CD4-positive, alpha-beta T cell treated with Interleukin-15 for 1 hour (primary cell): ENCODE measurements around the gene WDFY1.
"Not testable (repeated sequence)": the region's sequence is repeated elsewhere in the genome, so short reads cannot be mapped to it uniquely, and the experiment has no call there.

Experiments used
- DNase-seq: peaks from one replicate; pipeline ENCODE4 v3.0.0-alpha.2; 2020

WDFY1 gene

DNA sequence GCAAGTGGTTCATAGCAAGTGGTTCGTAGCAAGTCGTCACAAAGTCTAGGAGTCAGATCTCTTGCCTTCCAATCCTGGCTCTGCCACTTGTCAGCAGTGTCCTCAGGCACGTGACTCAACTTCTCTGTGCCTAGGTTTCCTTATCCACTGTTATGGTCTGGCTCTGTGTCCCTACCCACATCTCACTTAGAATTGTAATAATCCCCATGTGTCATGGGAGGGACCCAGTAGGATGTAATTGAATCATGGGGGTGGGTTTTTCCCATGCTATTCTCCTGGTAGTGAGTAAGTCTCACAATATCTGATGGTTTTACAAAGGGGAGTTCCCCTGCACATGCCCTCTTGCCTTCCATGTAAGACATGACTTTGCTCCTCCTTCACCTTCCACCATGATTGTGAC lies 55.9 kb downstream of the WDFY1 start:
- no peak for DNase-seq

DNA sequence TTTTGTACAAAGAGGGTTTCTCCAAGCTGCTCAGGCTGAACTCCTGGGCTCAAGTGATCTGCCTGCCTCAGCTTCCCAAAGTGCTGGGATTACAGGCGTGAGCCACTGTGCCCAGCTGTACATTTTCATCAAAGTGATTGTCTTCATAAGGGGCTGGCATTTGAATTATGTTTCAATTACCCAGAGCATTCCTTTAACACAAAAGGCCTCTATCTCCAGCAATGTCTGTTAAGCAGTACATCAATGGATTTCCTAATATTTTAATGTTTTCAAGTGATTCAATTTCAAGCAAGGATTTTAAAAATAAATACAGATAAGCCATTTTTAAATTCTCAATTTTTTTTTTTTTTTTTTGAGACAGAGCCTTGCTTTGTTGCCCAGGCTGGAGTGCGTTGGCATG lies 56.9 kb downstream of the WDFY1 start:
- DNase-seq, result no peak

DNA sequence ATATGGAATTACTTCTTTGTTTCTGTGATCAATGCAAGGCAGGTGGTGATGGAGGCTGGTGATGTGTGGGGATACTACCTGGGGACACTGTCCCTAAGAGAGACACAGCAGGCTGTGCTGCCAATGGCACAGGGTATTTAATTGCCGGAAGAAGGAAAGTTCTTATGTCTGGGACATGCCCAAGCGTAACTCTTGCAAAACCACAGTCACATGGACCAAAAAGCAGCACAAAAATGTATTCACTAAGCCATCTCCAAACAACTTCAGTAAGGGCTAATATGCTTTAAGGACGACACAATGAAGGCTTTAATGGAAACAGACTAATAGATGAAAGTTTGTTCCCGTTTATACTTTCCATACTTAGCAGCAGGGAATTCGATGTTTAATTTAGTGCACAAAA lies 58.0 kb downstream of the WDFY1 start:
- no peak for DNase-seq

DNA sequence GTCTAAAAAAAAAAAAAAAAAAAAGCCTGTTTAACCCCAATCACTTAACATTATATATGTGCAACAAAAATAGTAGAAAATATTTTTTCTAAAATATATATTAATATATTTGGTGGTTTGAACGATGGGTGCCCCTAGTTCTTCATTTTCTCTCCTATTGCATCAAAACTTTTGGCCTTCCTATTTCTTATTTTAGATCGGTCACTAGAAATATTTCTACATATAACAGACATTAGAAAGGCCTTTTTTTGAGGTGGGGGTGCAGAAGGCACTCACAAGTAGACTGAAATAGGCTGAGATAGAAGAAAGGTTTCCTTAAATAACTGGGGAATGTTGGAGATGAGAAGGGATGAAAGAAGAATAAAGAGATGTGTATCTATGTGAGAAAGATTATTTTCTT lies 58.4 kb downstream of the WDFY1 start:
- DNase-seq, result no peak

DNA sequence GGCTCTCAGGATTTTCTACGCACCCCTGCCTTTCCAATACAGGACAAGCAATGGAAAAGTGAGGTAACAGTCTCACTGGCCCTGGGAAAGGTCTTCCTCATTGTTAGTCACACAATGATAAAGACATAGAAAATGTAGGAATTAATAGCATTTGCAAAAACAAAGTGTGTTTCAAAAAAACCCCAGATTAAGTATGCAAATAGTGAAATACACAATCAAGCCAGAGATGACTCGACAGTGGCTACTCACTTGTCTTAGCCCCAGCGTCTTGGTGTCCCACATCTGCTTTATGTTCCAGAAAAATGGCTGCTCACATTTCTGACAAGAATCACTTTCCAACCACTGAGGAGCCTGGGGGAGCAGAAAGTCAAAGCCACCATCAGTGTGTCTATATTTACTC lies 60.7 kb downstream of the WDFY1 start:
- DNase-seq, result no peak

DNA sequence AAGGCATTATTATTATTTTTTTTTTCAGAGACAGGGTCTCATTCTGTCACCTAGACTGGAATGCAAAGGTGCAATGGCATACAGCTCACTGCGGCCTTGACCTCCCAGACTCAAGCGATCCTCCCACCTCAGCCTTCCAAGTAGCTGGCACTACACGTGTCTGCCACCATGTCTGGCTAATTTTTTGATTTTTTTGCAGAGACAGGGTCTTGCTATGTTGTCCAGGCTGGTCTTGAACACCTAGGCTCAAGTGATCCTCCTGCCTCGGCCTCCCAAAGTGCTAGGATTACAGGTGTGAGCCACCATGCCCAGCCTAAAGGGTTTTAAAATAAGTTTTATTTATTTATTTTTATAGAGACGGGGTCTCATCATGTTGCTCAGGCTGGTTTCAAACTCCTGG lies 62.4 kb downstream of the WDFY1 start:
- DNase-seq, result no peak

DNA sequence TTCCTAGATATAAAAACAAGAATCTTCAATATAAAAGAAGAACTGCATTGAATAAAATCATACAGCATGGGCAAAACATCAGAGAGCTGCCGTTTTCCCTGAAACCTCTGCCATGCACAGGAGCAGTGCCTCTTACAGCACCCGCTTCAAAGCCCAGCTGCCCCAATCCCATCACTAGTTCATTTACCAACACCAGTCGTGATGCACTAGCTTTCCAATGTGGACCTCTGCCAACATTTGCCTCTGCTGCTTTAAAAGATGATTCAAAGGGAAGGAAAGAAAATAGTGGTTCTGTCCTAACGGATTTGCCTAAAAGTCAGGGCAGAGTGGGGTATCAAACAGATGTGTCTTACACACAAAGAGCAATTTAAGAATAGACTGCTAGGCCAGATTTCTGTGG lies 64.3 kb downstream of the WDFY1 start:
- DNase-seq, result no peak

DNA sequence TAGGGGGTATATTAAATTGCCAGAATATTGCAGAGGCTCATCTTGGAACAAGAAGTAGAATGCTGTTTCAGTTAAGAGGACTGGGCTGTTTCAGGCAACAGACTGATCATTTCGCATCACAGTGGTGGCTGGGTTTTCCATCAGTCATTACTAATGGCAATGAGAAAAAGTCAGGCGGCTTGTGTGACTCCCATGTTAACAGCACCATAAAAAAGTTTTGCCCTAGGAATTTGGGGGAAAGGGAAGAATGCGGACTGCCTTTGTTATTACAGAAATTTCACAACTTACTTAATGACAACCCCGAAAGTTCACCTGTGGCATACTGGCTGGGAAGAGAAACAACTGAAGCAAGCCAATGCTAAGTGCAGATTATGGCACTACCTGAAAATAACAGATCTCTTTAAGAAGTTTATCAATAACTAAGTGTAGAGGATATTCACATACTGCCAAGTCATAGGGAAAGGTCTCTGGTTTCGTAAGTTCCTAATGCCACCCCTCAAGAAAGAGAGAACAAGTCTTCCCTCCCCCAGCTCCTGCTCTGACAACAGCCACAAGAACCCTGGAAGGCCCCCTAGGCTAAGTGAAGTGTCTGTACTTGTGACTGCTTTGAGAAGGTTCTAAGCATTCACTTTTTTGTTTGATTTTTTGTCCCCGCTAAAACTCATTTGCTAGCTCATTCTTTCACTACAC lies 67.3 kb downstream of the WDFY1 start:
- DNase-seq, result no peak

DNA sequence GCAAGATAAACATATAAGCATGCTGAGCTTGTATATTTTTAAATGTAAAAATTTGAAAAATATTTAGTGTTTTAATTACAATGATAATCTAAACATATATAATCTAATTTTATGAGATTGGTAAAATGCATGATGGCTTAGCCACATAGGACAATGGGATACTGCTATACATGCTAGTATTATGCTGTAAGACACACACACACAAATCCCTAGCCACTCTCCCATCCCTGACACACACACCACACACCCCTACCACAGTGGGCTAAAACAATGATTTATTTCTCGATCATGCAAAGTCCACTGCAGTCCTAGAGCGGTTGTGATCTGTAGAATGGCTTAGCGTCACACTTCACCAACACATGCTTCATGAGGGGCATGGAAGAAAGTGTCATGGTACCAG lies 71.5 kb downstream of the WDFY1 start:
- DNase-seq, result no peak

DNA sequence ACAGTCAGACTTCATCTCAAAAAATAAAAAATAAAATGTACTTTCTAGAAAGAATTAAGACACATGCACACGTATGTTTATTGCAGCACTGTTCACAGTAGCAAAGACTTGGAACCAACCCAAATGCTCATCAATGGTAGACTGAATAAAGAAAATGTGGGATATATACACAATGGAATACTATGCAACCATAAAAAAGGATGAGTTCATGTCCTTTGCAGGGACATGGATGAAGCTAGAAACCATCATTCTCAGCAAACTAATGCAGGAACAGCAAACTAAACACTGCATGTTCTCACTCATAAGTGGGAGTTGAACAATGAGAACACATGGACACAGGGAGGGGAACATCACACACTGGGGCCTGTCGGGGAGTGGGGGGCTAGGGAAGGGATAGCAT lies 72.4 kb downstream of the WDFY1 start:
- not testable (repeated sequence) for DNase-seq

DNA sequence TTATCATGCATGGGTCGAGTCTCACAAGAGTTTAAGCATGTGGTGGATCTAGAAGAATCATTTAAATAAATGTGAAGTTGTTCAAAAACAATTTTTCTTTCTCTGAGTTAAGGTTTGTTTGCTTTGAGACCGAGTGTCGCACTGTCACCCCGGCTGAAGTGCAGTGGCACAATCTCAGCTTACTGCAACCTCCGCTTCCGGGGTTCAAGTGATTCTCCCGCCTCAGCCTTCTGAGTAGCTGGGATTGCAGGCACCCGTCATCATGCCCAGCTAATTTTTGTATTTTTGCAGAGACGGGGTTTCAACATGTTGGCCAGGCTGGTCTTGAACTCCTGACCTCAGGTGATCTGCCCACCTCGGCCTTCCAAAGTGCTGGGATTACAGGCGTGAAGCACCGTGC lies 73.5 kb downstream of the WDFY1 start:
- DNase-seq, result not testable (repeated sequence)

DNA sequence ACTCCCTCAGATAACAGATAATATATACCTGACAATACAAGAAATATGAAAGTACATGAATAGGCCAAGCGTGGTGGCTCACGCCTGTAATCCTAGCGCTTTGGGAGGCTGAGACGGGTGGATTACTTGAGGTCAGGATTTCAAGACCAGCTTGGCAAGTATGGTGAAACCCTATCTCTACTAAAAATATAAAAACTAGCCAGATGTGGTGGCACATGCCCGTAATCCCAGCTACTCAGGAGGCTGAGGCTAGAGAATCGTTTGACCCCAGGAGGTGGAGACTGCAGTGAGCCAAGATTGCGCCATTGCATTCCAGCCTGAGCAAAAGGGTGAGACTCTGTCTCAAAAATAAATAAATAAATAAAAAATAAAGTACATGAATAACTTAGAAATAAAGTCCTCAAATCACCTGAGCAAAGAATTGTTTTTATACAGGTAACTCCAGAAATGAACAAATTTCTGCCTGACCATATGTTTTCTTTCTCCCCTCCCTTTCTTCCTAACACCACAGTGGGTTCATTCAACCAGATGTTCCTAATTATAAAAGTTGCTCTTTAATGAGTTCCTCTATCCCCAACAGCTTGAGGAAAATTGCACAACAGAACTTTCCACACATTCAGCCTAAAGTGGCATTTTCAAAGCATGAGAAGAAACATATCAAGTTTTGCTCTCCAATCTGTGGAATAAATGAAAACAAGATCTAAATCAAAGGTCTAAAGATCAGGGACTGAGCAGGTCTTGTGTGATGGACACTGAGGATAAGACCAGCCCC lies 74.1 kb downstream of the WDFY1 start:
- DNase-seq, result no peak

DNA sequence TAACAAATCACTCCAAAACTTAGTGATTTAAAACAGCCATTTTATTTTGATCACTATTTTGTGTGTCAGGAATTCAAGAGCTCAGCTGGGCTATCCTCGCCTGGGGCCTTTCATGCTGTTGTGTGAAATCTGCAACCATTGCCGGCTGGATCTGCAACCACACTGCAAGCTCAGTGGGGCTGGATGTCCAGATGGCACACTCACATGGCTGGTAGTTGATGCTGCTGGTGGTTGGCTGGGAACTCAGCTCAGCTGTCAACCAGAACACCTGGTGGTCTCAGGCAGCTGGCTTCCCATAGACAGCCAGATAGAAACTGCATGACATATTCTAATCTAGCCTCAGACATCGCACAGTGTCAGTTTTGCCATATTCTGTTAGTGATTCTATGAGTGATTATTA lies 77.1 kb downstream of the WDFY1 start:
- no peak for DNase-seq

DNA sequence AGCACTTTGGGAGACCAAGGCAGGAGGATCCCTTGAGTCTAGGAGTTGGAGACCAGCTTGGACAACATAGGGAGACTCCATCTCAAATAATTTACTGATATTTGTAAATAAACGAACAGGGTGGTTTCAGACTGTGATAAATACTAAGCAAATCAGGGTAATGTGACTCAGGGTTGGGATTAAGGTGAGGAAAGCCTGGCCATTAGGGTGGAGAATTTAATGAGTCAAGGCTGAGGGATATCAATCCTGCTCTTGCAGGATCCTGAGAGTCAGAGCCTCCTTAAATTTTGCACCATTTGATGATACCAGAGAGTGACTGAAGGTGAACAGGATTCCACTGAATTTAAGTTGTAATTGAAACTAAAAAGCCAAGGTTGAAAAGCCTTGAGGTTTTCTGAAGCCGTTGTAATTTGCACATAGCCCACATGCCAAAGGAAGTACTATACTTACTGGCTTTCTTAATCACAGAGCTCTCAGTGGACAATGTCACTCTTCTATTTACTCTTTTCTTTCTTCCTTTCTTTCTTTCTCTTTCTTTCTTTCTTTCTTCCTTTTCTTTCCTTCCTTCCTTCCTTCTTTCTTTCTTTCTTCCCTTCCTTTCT lies 79.1 kb downstream of the WDFY1 start:
- DNase-seq, result no peak

DNA sequence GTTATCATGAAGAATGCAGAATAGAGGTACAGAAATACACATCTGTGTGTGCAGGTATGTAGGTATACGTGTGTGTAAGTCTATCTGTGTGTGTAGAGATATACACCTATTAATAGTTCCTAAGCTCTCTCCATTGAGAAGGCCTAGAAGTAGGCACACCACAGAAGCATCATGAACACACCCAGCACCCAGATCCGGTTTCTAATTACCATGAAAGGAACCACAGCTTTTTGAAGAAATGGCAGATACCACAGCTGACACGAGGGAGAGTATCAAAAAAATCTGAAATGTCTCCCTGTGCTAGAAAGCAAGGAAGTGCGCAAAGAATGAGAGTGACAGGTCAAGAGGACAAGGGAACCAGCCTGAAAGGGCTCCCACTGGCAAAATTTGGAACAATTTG lies 80.0 kb downstream of the WDFY1 start:
- no peak for DNase-seq

DNA sequence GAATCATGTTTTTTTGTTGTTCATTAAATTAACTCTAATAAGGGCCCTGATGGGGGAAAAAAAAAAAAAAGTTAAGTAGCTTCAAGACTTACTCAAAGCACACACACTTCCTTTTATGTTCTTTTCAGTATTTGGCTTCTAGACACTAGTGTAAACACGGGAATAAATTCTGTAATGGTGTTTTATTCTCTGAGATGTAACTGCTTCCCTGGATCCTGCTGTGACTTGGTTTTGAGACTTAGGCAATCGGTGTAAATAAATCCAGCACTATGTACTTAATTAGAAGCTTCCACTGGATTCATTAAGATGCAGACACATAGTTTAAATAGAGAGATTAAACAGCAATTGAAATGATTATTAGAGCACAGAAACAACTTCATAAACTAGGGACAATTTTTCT lies 81.6 kb downstream of the WDFY1 start:
- DNase-seq, result no peak

DNA sequence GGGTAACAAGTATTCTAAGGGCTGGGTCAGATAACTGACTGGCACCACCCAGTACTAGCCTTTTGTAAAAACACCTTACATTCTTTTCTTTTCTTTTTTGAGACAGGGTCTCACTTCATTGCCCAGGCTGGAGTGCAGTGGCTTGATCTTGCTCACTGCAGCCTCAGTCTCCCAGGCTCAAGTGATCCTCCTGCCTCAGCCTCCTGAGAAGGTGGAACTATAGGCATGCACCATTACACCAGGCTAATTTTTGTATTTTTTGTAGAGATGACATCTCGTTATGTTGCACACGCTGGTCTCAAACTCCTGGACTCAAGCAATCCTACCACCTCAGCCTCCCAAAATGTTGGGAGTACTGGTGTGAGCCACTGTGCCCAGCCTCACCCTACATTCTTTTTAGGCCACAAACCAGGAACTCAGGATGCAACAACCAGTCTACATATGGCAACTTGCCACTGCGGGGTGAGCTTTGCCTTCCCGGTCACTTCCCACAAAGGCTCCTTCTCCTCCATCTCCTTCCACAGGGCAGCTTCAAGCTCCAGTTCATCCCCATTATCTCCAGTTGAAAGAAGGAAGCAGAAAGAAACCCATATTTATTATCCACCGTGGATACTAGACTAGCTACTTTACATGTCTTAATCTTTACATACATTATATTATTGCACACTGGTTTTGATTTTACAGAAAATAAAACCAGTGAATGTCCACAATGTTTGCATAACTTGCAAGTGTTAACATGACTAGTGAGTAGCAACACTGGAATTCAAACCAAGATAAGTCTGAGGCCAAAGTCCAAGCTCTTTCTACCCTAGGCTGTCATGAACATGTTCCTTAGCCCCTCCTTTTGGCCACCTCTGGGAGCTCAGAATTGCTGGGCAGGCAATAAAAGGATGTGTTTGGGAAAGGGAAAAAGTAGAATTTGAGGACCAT lies 84.1 kb downstream of the WDFY1 start:
- DNase-seq, result no peak

DNA sequence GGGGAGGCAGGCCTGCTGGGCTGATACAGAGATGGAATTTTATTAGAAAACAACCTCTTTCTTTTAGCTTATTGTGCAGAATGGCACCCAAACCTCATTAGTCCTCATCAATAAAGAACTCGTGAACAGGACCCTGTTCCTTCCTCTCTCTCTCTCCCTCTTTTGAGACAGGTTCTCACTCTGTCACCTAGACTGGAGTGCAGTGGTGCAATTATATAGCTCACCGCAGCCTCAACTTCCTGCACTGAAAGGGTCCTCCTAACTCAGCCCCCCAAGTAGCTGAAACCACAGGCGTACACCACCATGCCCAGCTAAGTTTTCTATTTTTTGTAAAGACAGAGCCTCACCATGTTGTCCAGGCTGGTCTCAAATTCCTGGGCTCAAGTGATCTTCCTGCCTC lies 86.1 kb downstream of the WDFY1 start:
- DNase-seq, result no peak

DNA sequence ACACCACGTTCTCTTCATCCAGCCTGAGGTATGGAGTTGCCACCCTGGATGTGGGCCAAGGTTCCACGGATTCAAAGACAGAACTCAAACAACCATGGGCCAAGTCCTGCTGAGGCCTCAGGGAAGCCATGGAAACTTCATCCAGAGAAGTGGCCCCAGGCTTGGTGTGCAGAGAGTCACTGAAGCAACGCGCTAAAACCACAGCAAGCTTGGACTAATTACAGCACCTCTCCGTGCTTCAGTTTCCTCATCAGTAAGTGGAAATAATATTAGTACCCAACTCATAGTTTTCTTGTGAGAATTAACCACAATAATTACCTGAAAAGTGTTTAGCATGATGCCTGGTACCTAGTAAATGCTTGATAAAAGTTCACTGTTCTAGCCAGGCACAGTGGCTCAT lies 88.6 kb downstream of the WDFY1 start:
- DNase-seq, result no peak

DNA sequence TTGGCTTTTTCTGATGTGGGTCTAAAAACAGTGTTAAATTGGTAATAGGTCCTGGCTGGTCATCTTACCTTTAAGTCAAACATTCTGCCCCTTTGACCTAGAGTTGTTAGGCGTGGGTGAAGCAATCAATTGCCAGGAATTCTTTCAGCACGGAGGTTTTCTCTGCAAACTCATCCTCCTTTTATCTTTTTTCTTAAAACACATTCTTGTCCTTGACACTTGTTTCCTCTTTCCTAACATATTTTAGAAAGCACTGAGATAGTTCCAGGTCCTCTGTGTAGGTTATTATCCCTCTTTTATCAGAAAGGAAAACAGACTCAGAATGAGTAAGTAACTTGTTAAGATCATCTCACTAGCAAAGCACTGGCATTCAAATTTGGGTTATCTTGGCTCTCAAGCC lies 89.1 kb downstream of the WDFY1 start:
- DNase-seq, result no peak

DNA sequence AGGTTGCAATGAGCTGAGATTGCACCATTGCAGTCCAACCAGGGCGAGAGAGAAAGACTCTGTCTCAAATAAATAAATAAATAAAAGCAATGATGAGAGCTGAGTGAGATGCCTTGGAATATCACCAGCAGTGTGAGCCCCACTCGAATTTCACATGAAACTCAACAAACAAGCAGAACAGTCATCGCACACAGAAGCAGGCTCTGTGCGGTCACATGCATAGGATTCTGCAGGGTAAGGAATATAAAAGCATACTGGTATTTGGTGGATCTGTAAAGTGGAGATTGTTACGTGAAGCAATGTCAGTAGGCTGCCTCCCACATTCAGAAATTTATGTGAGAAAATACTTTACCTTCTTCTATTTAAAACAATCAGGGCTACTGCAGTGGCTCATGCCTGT lies 89.7 kb downstream of the WDFY1 start:
- no peak for DNase-seq

DNA sequence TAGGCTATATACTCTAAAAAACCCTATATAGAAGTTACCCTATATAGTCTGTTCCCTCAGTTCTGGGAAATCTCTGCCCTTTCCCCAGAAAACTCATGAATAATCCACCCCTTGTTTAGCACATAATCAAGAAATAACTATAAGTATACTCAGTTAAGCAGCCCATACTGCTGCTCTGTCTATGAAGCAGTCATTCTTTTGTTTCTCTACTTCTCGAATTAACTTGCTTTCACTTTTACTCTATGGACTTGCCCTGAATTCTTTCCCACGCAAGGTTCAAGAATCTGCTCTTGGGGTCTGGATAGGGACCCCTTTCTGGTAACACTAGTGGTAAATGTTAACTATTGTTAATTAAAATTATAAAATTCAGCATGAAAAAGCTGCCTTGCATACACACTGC lies 90.4 kb downstream of the WDFY1 start:
- DNase-seq, result no peak

DNA sequence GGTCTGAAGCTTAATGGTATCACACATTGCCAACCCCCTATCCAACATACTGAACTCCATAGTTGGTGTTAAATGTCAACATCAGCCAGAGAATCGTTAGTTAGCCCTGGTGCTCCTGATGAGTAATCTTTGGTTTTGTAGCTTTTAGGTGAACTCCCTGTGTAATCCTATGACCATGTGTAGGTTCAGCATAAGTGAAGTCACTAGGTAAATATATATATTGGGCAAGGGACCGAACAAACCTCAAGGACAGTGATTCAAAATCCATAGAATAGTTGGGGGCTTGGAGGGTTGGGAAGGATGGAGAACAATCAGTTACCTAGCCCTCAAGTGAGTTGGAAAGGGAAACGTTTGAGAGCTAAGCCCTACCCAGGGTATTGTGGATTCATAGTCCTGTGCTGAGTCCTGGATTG lies 91.7 kb downstream of the WDFY1 start:
- DNase-seq, result no peak
